Choroid plexus epithelial cell (primary cell): Measurements from ENCODE around the gene EPHX1.
A peak's percentile ranks its signal among the peaks of the same experiment; 100 is the strongest.
"Not testable (repeated sequence)": the region's sequence is repeated elsewhere in the genome, so short reads cannot be mapped to it uniquely, and the experiment has no call there.

ENCODE experiments used
- DNase-seq: peaks from one replicate; pipeline ENCODE4 v3.0.0-alpha.2; 2010; ENCODE audit warnings: low read depth
- H3K4me3 ChIP-seq: 2 replicates; pipeline ENCODE4 v1.5.1; 2011; ENCODE audit warnings: low read depth, mild to moderate bottlenecking, control low read depth, low read length, moderate library complexity
- TF ChIP-seq, protein P1 (sequence below): conservative IDR thresholded peaks from 2 replicates; pipeline ENCODE4 v1.5.1; 2011; ENCODE audit warnings: low read depth, mild to moderate bottlenecking, control low read depth, inconsistent platforms, low read length, moderate library complexity

Gene EPHX1

DNA sequence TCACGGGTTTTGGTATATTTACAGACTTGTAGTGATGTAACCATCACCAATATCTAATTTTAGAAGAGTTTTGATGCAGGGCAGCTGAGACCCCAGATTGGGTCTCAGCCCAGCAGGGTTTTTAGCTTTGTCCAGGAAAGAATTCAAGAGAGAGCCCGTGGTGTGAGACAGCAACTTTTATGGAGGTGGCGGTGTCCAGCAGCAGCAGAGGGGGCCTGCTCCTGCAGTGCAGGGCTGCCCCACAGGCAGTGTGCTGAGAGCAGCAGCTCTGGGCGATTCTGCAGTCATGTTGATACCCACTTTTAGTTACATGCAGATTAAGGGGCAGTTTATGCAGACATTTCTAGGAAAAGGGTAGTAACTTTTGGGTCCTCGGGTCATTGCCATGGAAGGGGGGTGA lies 1.8 kb upstream of the EPHX1 start:
- TF ChIP-seq, protein P1, sequence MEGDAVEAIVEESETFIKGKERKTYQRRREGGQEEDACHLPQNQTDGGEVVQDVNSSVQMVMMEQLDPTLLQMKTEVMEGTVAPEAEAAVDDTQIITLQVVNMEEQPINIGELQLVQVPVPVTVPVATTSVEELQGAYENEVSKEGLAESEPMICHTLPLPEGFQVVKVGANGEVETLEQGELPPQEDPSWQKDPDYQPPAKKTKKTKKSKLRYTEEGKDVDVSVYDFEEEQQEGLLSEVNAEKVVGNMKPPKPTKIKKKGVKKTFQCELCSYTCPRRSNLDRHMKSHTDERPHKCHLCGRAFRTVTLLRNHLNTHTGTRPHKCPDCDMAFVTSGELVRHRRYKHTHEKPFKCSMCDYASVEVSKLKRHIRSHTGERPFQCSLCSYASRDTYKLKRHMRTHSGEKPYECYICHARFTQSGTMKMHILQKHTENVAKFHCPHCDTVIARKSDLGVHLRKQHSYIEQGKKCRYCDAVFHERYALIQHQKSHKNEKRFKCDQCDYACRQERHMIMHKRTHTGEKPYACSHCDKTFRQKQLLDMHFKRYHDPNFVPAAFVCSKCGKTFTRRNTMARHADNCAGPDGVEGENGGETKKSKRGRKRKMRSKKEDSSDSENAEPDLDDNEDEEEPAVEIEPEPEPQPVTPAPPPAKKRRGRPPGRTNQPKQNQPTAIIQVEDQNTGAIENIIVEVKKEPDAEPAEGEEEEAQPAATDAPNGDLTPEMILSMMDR: no peak
- DNase-seq: no peak
- no peak overlapping the region for H3K4me3 ChIP-seq

DNA sequence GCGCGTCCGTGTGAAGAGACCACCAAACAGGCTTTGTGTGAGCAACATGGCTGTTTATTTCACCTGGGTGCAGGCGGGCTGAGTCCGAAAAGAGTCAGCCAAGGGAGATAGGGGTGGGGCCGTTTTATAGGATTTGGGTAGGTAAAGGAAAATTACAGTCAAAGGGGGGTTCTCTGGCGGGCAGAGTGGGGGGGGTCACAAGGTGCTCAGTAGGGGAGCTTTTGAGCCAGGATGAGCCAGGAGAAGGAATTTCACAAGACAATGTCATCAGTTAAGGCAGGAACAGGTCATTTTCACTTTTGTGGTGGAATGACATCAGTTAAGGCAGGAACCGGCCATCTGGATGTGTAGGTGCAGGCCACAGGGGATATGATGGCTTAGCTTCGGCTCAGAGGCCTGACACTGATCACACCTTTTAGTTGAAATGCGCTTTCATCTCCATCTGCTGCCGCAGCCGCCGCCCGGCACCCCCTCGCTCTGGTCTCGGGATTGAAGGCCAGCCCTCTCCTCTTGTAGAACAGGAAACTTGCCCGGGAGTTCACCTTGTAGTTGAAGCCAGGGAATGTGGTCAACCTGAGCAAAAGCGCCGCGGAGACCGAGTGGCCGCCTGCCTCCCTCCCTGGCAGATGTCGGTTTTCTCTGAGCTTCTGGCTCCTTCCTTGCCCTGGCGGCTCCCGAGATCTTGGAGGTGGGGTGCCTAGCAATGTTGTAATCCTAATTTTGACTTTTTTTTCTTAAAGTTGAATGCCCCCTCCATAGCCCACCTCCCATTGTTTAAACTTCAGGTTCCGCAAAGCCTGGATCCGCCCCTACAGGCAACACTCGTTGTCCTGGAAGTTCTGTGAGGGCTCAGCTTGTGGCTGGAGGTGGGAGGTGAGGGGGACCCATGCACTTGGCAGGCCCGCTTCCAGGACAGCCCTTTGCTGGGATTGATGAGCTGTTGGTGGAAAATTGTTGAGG lies 935 bp downstream of the EPHX1 start:
- peak overlapping the region; percentile 75 for H3K4me3 ChIP-seq
- DNase-seq: peak; percentile 26

DNA sequence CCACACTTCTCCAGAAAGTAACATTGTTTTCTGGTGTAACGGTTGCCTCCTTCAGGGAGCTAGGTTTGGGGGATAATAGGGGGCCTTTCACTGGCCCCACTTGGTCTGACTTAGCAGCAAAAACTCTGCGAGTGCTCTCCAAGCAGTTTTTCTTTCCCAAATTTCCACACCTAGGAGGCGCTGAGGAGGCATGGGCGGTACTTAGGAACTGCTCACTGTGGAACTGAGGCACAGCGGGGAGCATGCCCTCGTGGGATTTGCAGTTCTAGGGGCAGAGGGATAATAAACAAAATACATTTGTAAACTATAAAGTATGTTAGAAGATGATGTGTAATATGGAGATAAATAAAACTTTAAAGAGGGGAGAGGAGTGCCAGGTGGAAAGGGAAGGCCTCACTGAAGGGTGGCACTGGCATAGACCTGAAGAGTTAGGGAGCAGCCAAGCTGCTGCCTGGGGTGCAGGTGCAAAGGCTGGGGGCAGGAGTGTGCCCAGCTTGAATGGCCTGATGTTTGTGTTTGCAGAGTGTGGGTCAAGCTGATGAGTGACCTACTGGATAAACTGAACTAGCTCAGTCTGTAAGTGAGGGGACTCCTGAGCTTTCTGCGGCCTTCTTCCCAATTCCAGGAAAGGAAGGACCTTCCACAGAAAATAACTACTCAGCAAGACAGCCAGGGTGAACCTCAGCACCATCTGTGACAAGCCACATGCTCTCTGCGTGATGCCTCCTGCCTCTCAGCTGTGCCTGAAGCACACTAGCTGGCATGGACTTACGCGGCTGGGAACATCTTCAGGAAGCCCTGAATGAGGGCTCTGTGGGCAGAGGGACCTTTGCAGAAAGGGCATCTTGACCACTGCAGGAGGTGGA lies 1.9 kb downstream of the EPHX1 start:
- TF ChIP-seq, protein P1: peak; percentile 69
- H3K4me3 ChIP-seq: peak overlapping the region; percentile 75
- DNase-seq: peak; percentile 55

DNA sequence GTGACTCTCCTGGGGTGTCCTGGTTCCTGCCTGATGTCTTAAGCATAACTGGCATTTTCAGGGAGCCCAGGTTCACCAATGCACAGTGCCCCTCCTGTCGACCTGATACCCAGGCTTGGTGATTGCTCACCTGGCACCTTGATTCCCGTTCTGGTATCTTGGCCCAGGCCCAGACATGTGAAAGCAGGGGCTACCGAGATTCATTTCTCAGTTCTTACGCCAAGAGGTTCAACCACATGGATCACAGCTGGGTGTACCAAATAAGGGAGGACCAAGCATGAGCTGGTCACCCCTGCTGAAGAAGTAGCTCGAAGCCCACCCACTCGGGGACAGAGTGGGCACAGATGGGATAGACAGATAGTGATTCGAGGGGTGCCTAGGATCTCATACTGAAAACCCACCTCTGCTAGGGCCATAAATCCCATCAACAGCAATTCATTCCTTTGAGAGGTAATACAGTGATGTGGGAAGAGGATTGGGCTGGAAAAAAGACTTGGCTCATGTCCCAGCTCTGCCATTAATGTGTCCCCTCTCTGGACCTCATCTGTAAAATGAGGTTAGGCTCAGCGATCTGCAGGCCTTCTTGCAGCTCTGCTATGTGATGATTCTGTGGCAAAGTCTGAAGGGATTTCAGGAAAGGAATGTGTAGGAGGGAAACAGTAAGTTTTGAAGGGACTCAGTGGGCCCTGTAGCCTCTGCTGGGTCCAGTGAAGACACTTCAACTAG lies 2.7 kb downstream of the EPHX1 start:
- H3K4me3 ChIP-seq: no peak overlapping the region
- peak; percentile 27 for DNase-seq
- TF ChIP-seq, protein P1: no peak

DNA sequence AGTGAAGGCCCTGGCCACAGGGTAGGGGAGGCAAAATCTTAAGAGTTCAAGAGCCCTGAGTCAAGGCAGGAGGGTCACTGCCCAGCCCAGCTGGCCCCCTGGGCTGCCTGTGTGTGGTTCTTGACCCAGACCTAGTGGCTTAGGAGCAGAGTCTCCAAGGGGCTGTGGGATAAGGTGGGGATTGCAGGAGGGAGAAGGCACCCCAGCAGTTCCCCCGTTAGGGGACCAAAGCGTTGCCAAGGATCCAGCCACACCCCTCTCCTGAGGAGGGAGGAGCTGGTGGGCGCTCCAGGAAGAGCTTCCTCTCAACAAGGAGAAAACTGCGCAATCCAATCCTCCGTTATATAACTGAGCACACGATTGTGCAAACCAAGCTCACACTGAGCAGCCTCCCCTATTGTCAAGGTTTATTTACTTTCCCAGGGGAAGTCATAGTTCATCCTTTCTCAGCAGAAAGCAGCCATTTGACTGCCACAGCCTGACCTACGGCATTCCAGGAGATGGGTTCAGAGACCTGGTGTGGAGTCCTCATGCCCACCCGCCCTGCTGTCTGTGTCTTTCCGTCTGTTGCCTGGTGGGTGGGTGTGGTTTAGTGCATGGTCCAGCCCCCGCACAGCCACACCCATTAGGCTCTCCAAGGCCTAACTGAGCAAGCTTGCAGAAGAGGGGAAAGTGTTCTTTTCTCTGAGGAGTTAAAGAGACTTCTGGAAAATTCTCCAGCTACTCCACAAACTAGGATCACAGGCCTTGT lies 3.5 kb downstream of the EPHX1 start:
- peak; percentile 96 for DNase-seq
- H3K4me3 ChIP-seq: peak overlapping the region; percentile 11
- TF ChIP-seq, protein P1: no peak

DNA sequence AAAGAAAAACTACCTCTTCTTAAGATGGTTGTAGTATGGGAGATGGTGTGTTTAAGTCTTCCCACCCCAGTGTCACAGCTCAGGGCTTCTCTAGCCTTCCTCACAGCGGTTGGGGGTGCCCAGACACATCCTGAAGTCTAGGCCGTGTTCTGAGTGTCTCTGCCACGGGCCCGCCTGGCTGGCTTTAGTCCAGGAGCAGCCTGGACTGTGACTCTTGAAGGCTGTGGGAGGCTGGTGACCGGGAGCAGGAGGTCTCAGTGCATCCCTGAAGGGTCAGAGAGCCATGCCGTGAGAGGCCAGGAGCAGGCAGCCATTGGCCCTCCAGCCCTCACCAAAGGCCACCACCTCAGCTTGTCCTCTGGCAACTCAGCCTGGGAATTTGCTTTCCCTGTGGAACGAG lies 4.5 kb downstream of the EPHX1 start:
- no peak overlapping the region for H3K4me3 ChIP-seq
- DNase-seq: no peak
- TF ChIP-seq, protein P1: no peak

DNA sequence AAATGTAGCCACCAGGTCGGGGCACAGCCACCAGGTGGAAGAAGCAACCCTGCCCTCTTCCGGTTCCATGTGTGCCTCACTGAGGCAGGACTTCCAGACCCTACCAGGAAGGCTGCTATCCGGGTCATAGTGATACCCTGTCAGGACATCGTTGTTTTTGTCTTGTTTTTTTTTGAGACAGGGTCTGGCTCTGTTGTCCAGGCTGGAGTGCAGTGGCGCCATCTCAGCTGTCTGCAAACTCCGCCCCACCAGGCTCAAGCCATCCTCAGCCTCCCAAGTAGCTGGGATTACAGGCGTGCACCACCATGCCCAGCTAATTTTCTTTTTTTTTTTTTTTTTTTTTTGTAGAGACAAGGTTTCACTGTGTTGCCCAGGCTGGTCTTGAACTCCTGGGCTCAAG lies 5.2 kb downstream of the EPHX1 start:
- H3K4me3 ChIP-seq, DNase-seq: not testable (repeated sequence)
